Body of pancreas (tissue), 4 donors: ENCODE measurements around the gene TNFSF15.

Experiments
- CTCF ChIP-seq, 7 experiments: fragments of 450-650 bp in 4 of 7; fragments of 200-600 bp in 3 of 7; sonication (generic) in 3 of 7; IDR thresholded peaks; one replicate each; pipeline ENCODE4 v1.5.1; 2016 to 2019; ENCODE audit warnings: antibody characterized with exemption in 7 of 7
- POLR2A ChIP-seq, 3 donors: fragments of 450-650 bp; IDR thresholded peaks; one replicate each; pipeline ENCODE4 v1.6.1; 2016; ENCODE audit warnings: antibody characterized with exemption in 3 of 3, mild to moderate bottlenecking in 2 of 3

- TF ChIP-seq CTCF (IDR thresholded peaks at IDR 0.05): no peak
- no peak for TF ChIP-seq POLR2A (IDR thresholded peaks at IDR 0.05)
Observed at GRCh38 chr9:114782586-114782985, 23.3 kb downstream of the TNFSF15 start.
